ENCODE measurements around the gene SLC25A39. TPM values are rescaled to one million over a fixed set of nuclear protein-coding genes. Genes with fewer than 3 reads are reported as not detected.
A peak's percentile ranks its signal among the peaks of the same experiment; 100 is the strongest.

Gene SLC25A39
- total RNA-seq, 2 donors from 2014 or later = 92.4 to 131 TPM

DNA sequence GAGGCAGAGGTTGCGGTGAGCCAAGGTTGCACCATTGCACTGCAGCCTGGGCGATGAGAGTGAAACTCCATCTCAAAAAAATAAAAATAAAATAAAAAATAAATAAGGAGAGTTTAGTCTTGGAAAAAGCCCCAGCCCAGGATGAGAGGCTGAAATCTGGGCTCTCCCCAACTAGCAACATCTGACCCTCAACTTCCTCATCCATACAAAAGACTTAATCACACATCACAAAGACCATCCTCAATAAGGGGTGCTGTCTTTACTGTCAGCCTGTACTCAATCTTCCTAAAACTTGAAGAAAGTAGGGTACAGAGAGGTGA, 45.3 kb downstream of the SLC25A39 start:
- H3K9me3 Mint-ChIP-seq = no peaks in the 10 kb centered on the region
- DNase-seq (ENCODE audit: low spot score in 2 of 2) = no peak
- no peak for ATAC-seq
- peak overlapping the region in 1 of 2 donors; percentile 8 for H3K27ac Mint-ChIP-seq
- H3K36me3 Mint-ChIP-seq = no peaks in the 10 kb centered on the region

DNA sequence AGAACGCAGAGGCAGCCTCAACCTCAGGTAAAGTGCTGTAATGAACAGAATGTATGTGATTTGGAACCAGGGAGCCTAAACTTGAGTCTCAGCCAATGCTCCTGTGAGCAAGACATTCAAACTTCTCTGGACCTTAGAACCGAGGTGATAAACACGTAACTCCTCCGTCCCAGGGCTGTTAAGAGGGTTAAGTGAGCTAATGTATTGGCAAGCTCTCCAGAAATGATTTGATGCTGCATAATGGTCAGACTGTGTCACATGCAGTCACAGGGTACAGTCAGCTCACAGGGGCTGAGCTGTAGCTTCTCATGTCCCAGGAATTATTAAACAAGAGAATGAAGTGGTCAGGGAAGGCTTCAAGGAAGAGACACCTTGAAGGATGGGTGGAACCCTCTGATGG, 46.6 kb downstream of the SLC25A39 start:
- Mint-ChIP-seq H3K9me3 (no peaks in the 10 kb centered on the region), H3K27ac (no peak overlapping the region), H3K36me3 (no peaks in the 10 kb centered on the region)
- DNase-seq (ENCODE audit: low spot score in 2 of 2) (no peak), ATAC-seq (no peak)

DNA sequence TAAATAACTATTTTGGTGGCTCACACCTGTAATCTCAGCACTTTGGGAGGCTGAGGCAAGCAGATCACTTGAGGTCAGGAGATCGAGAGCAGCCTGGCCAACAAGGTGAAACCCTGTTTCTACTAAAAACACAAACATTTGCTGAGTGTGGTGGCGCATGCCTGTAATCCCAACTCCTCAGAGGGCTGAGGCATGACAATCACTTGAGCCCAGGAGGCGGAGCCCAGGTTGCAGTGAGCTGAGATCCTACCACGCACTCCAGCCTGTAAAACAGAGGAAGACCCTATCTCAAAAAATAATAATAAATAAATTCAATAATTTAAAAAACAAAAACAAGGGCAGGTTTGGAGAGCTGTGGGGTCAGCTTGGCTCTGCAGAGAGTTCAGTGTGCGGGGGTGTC, 51.0 kb downstream of the SLC25A39 start:
- DNase-seq (ENCODE audit: low spot score in 2 of 2) (no peak), ATAC-seq (no peak)
- Mint-ChIP-seq H3K36me3 (no peaks in the 10 kb centered on the region), H3K27ac (no peak overlapping the region), H3K9me3 (no peaks in the 10 kb centered on the region)

DNA sequence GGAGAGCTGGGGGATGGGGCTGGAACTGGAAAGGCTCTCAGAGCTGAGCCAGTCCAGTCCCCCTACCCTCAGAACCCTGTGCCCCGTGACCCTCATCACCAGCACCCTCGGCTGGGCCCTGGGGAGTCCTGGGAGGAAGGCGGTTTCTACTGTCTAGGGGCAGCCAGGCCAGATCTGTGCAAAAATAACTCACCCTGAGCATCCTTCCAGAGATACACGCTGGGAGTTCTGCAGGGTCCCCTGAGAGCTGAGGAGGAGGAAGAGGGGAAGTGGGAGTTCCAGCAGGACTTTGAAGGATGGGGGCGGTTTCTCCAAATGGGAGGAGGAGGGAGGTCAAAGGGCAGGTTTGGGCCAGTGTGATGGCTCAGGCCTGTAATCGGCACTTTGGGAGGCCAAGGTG, 51.7 kb downstream of the SLC25A39 start:
- Mint-ChIP-seq H3K36me3 (no peaks in the 10 kb centered on the region), H3K27ac (no peak overlapping the region), H3K9me3 (no peaks in the 10 kb centered on the region)
- ATAC-seq (no peak), DNase-seq (ENCODE audit: low spot score in 2 of 2) (no peak)

DNA sequence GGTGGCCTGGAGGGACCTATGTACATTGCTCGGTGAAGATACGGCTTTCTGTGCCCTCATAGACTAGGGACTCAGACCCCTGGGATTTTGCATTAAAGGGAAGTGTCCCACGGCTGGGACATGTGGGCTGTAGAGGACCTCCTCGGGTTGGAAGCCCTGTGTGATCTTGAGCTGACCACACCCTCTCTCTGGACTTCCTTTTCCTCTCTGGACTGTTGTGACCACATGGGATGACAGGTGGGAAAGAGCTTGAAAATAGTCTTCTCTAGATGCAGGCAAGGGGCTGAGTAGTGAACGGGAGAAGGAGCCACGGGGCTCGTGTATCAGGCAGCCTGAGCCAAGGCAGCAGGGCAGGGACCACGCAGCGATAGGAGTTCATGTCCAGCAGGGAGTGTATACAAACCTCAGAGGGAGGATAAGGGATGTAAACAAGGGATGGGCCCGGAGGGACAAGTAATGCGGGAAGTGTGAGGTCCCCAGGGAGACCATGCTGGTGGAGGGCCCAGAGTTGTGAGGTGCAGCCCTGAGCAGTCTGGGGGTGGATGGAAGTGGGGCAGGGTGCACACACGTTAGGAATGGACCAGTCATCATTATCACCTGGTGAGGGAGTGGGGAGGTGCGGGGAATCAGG, 52.2 kb downstream of the SLC25A39 start:
- DNase-seq (ENCODE audit: low spot score in 2 of 2) (no peak), ATAC-seq (no peak)
- peak overlapping the region in 1 of 2 donors; percentile 1 for H3K27ac Mint-ChIP-seq
- H3K36me3 Mint-ChIP-seq = no peaks in the 10 kb centered on the region
- no peaks in the 10 kb centered on the region for H3K9me3 Mint-ChIP-seq

Other genes starting within 250 kb of the SLC25A39 start
- gene HDAC5, start 201.2 kb downstream of the SLC25A39 start, total RNA-seq = 10 to 100 TPM; 17.3 to 27.8 TPM
- 10 to 100 TPM; 23.7 to 25.0 TPM for gene HROB, start 182.9 kb downstream of the SLC25A39 start, total RNA-seq
- under 1 TPM; 0.39 to 0.52 TPM for gene ASB16, start 154.1 kb downstream of the SLC25A39 start, total RNA-seq
- gene TMUB2, start 137.9 kb downstream of the SLC25A39 start, total RNA-seq = 10 to 100 TPM; 27.4 to 50.4 TPM
- 10 to 100 TPM; 81.1 to 94.4 TPM for gene ATXN7L3, start 124.9 kb downstream of the SLC25A39 start, total RNA-seq
- gene UBTF, start 105.1 kb downstream of the SLC25A39 start, total RNA-seq = 100 to 1,000 TPM; 112 to 134 TPM
- gene SLC4A1, start 56.7 kb downstream of the SLC25A39 start, total RNA-seq = not detected
- 1 to 10 TPM; 1.0 to 1.9 TPM for gene RUNDC3A, start 16.2 kb downstream of the SLC25A39 start, total RNA-seq
- gene GRN, start 20.5 kb upstream of the SLC25A39 start, total RNA-seq = 10 to 100 TPM; 65.0 to 73.0 TPM
- gene FAM171A2, start 39.0 kb upstream of the SLC25A39 start, total RNA-seq = under 1 TPM; 0.35 to 0.43 TPM
- 1 to 10 TPM; 2.6 to 3.2 TPM for gene ITGA2B, start 64.8 kb upstream of the SLC25A39 start, total RNA-seq
- gene GPATCH8, start 178.6 kb upstream of the SLC25A39 start, total RNA-seq = 10 to 100 TPM; 39.3 to 46.2 TPM
- gene FZD2, start 232.7 kb upstream of the SLC25A39 start, total RNA-seq = under 1 TPM in 1 of 2 donors, not detected in 1; 0.27 TPM

Measured in activated naive CD4-positive, alpha-beta T cell treated with anti-CD3 and anti-CD28 coated beads, Interleukin-2, amount 50 U/mL, for 72 hours (primary cell).